H9 (cell line): ENCODE measurements around the gene FGFR3. TPM values are rescaled to one million over a fixed set of nuclear protein-coding genes. Genes with fewer than 3 reads are reported as not detected.

Experiments used
- DNase-seq: peaks from one replicate; pipeline ENCODE4 v3.0.0-alpha.2; 2017
- H2AFZ ChIP-seq: one replicate; pipeline ENCODE4 v1.6.1; 2013; ENCODE audit warnings: mild to moderate bottlenecking, low read length, control low read depth, moderate library complexity
- H2AK5ac ChIP-seq: 2 replicates; pipeline ENCODE4 v1.6.1; 2013; ENCODE audit warnings: low read length, control low read depth, mixed read lengths; ENCODE audit not compliant: insufficient read length
- H2BK120ac ChIP-seq: one replicate; pipeline ENCODE4 v1.6.1; 2013; ENCODE audit warnings: low read depth, mild to moderate bottlenecking, low read length, control low read depth, inconsistent platforms; ENCODE audit not compliant: poor library complexity, severe bottlenecking
- H2BK12ac ChIP-seq: 2 replicates; pipeline ENCODE4 v1.6.1; 2013; ENCODE audit warnings: low read length, control low read depth, mixed read lengths, low read depth; ENCODE audit not compliant: insufficient read length
- H2BK15ac ChIP-seq: 2 replicates; pipeline ENCODE4 v1.6.1; 2013; ENCODE audit warnings: low read depth, low read length, control low read depth
- H2BK20ac ChIP-seq: one replicate; pipeline ENCODE4 v1.6.1; 2013; ENCODE audit warnings: low read depth, mild to moderate bottlenecking, low read length, control low read depth, inconsistent platforms; ENCODE audit not compliant: poor library complexity, severe bottlenecking
- H2BK5ac ChIP-seq: 2 replicates; pipeline ENCODE4 v1.6.1; 2013; ENCODE audit warnings: low read length, control low read depth, mixed read lengths; ENCODE audit not compliant: insufficient read length
- H3K14ac ChIP-seq: 2 replicates; pipeline ENCODE4 v1.6.1; 2013; ENCODE audit warnings: low read length, control low read depth; ENCODE audit not compliant: insufficient read depth
- H3K18ac ChIP-seq: 2 replicates; pipeline ENCODE4 v1.6.1; 2013; ENCODE audit warnings: low read depth, mild to moderate bottlenecking, mixed read lengths, low read length, control low read depth; ENCODE audit not compliant: insufficient read length
- H3K23ac ChIP-seq: 2 replicates; pipeline ENCODE4 v1.6.1; 2013; ENCODE audit warnings: low read length, control low read depth, mixed read lengths, low read depth; ENCODE audit not compliant: insufficient read length
- H3K23me2 ChIP-seq: 2 replicates; pipeline ENCODE4 v1.6.1; 2013; ENCODE audit warnings: low read depth, mild to moderate bottlenecking, mixed read lengths, low read length, control low read depth; ENCODE audit not compliant: insufficient read length, poor library complexity, severe bottlenecking
- H3K27ac ChIP-seq: 2 replicates; pipeline ENCODE4 v1.5.1; 2013; ENCODE audit warnings: low read length, control low read depth, mixed read lengths, low read depth; ENCODE audit not compliant: insufficient read length
- H3K27me3 ChIP-seq: 2 replicates; pipeline ENCODE4 v1.6.1; 2013; ENCODE audit warnings: low read length, control low read depth, inconsistent platforms; ENCODE audit not compliant: insufficient read depth
- H3K4ac ChIP-seq: 2 replicates; pipeline ENCODE4 v1.6.1; 2013; ENCODE audit warnings: low read depth, mild to moderate bottlenecking, control low read depth, inconsistent platforms, low read length, moderate library complexity
- H3K4me1 ChIP-seq: 2 replicates; pipeline ENCODE4 v1.6.1; 2013; ENCODE audit warnings: low read length, control low read depth, inconsistent platforms; ENCODE audit not compliant: insufficient read depth
- H3K4me2 ChIP-seq: 2 replicates; pipeline ENCODE4 v1.6.1; 2013; ENCODE audit warnings: low read length, control low read depth, mixed read lengths; ENCODE audit not compliant: insufficient read length, insufficient read depth
- H3K56ac ChIP-seq: 2 replicates; pipeline ENCODE4 v1.6.1; 2013; ENCODE audit warnings: low read depth, mild to moderate bottlenecking, mixed read lengths, low read length, control low read depth; ENCODE audit not compliant: insufficient read length
- H3K79me1 ChIP-seq: 2 replicates; pipeline ENCODE4 v1.6.1; 2013; ENCODE audit warnings: low read depth, mild to moderate bottlenecking, moderate library complexity, low read length, control low read depth, inconsistent platforms; ENCODE audit not compliant: insufficient read depth, poor library complexity, severe bottlenecking
- H3K79me2 ChIP-seq: 2 replicates; pipeline ENCODE4 v1.6.1; 2013; ENCODE audit warnings: low read length, control low read depth, inconsistent platforms; ENCODE audit not compliant: insufficient read depth
- H3K9ac ChIP-seq: 2 replicates; pipeline ENCODE4 v1.6.1; 2013; ENCODE audit warnings: low read length, control low read depth, mixed read lengths; ENCODE audit not compliant: insufficient read length; ENCODE audit errors: extremely low read depth
- H3K9me3 ChIP-seq: one replicate; pipeline ENCODE4 v1.6.1; 2013; ENCODE audit warnings: low read depth, low read length, inconsistent platforms; ENCODE audit not compliant: control insufficient read depth
- H3T11ph ChIP-seq: one replicate; pipeline ENCODE4 v1.6.1; 2013; ENCODE audit warnings: mild to moderate bottlenecking, low read length, control low read depth, inconsistent platforms
- H4K20me1 ChIP-seq: one replicate; pipeline ENCODE4 v1.6.1; 2013; ENCODE audit not compliant: control insufficient read depth, insufficient read length, insufficient read depth
- H4K5ac ChIP-seq: 2 replicates; pipeline ENCODE4 v1.6.1; 2013; ENCODE audit warnings: low read depth, mild to moderate bottlenecking, mixed read lengths, low read length, control low read depth; ENCODE audit not compliant: insufficient read length
- H4K8ac ChIP-seq: replicated peaks from 2 replicates; pipeline ENCODE4 v1.6.1; 2013; ENCODE audit warnings: low read length, control low read depth, mixed read lengths, low read depth; ENCODE audit not compliant: insufficient read length
- H4K91ac ChIP-seq: 2 replicates; pipeline ENCODE4 v1.6.1; 2013; ENCODE audit warnings: low read depth, mild to moderate bottlenecking, moderate library complexity, mixed read lengths, low read length, control low read depth; ENCODE audit not compliant: insufficient read length
- H3K27ac Mint-ChIP-seq, 3 experiments: 2 replicates in 2 of 3; 3 replicates in 1 of 3; pipeline ENCODE4 v1.8.0; 2020 to 2021; ENCODE audit warnings: mixed read lengths in 3 of 3, mild to moderate bottlenecking in 1 of 3, moderate library complexity in 1 of 3
- H3K27me3 Mint-ChIP-seq: 2 replicates; pipeline ENCODE4 v1.8.0; 2021; ENCODE audit warnings: low read depth, mild to moderate bottlenecking, moderate library complexity, mixed read lengths
- H3K36me3 Mint-ChIP-seq, 3 experiments: 2 replicates in 2 of 3; 3 replicates in 1 of 3; pipeline ENCODE4 v1.8.0; 2020 to 2021; ENCODE audit warnings: low read depth in 3 of 3, mixed read lengths in 3 of 3; ENCODE audit not compliant: insufficient read depth in 1 of 3
- H3K4me1 Mint-ChIP-seq, 2 experiments: 2 replicates each; pipeline ENCODE4 v1.8.0; 2020; ENCODE audit warnings: mixed read lengths in 2 of 2
- H3K4me3 Mint-ChIP-seq, 2 experiments: 2 replicates in 1 of 2; 3 replicates in 1 of 2; pipeline ENCODE4 v1.8.0; 2020 to 2021; ENCODE audit warnings: mild to moderate bottlenecking in 2 of 2, mixed read lengths in 2 of 2, moderate library complexity in 1 of 2
- H3K9me3 Mint-ChIP-seq, 2 experiments: 2 replicates in 1 of 2; 3 replicates in 1 of 2; pipeline ENCODE4 v1.8.0; 2020; ENCODE audit warnings: mild to moderate bottlenecking in 2 of 2, mixed read lengths in 2 of 2, moderate library complexity in 1 of 2
- CTCF ChIP-seq: fragments of 200-600 bp; sonication (generic); conservative IDR thresholded peaks from 3 replicates; pipeline ENCODE4 v1.8.0; 2021; ENCODE audit warnings: antibody characterized with exemption, mild to moderate bottlenecking
- WGBS: extraction: QIAGEN DNeasy Blood & Tissue Kit; methylation state at CpG from one replicate; pipeline ENCODE4 v1.1.7; 2013; ENCODE audit warnings: missing lambda C conversion rate, low lambda C conversion rate, mixed read lengths; ENCODE audit not compliant: insufficient read length; ENCODE audit errors: extremely low coverage; 5-methylcytosine and 5-hydroxymethylcytosine counted together
- total RNA-seq: library from RNA; stranded (reverse); gene quantifications from 2 replicates; pipeline ENCODE4 v1.2.1, GENCODE V29; 2021

The FGFR3 gene
- total RNA-seq, 1 experiment from 2014 or later = 75.7 TPM

- no peak overlapping the region for H3K27ac Mint-ChIP-seq
- WGBS = no CpG with 5 or more reads among the region's 17 CpGs
- peak; percentile 98 for TF ChIP-seq CTCF
These were observed 46.8 kb upstream of the FGFR3 start for GRCh38 chr4:1746265-1746691.

More at GRCh38 chr4:1746265-1746691, 46.8 kb upstream of the FGFR3 start:
- H3K14ac ChIP-seq = no peak overlapping the region
- DNase-seq = peak; percentile 97
- no peaks in the 10 kb centered on the region for H3K4me1 ChIP-seq
- no peak overlapping the region for H3K4me2 ChIP-seq
- no peak overlapping the region for H3K18ac ChIP-seq
- H3K9me3 ChIP-seq = no peaks in the 10 kb centered on the region
- Mint-ChIP-seq H3K4me1 (peaks cover 0 to 11% of the 10 kb centered on the region in 2 experiments; a peak in 1 of 4 replicates), H3K4me3 (no peak overlapping the region), H3K36me3 (peaks cover 12 to 42% (median 33%) of the 10 kb centered on the region in 3 experiments; a peak in 6 of 7 replicates), H3K27me3 (no peaks in the 10 kb centered on the region), H3K9me3 (no peaks in the 10 kb centered on the region)
- H2BK120ac ChIP-seq = no peak overlapping the region
- no peak overlapping the region for H3K56ac ChIP-seq
- no peak overlapping the region for H3K27ac ChIP-seq
- no peak overlapping the region for H2BK12ac ChIP-seq
- H2AFZ ChIP-seq = no peak overlapping the region
- H3K79me2 ChIP-seq = no peaks in the 10 kb centered on the region
- H2BK5ac ChIP-seq = no peak overlapping the region
- H2AK5ac ChIP-seq = no peak overlapping the region
- H4K20me1 ChIP-seq = no peaks in the 10 kb centered on the region
- no peak overlapping the region for H3K4ac ChIP-seq
- H2BK20ac ChIP-seq = no peak overlapping the region
- H3K23me2 ChIP-seq = no peaks in the 10 kb centered on the region
- H3K23ac ChIP-seq = no peak overlapping the region
- no peak overlapping the region for H3T11ph ChIP-seq
- no peaks in the 10 kb centered on the region for H3K79me1 ChIP-seq
- H4K5ac ChIP-seq = no peak overlapping the region
- no peaks in the 10 kb centered on the region for H3K27me3 ChIP-seq
- no peak overlapping the region for H4K91ac ChIP-seq
- no peak overlapping the region for H3K9ac ChIP-seq
- no peak overlapping the region for H4K8ac ChIP-seq
- no peak overlapping the region for H2BK15ac ChIP-seq
